HG03378 (cell line): ENCODE results near the gene SURF4.

ENCODE experiments used
- ATAC-seq: cut with Tn5 transposase; IDR thresholded peaks from one replicate; pipeline ENCODE4 v1.9.1; 2021; ENCODE audit warnings: mild to moderate bottlenecking, moderate library complexity; ENCODE audit not compliant: unreplicated experiment

SURF4 gene

GRCh38 chr9:133375116-133375723 lies 640 bp downstream of the SURF4 start:
- no peak for ATAC-seq

- ATAC-seq, result no peak
Observed at GRCh38 chr9:133374612-133375115, 1.2 kb downstream of the SURF4 start.

GRCh38 chr9:133372144-133372543 lies 3.7 kb downstream of the SURF4 start:
- no peak for ATAC-seq

GRCh38 chr9:133371261-133371711 lies 4.6 kb downstream of the SURF4 start:
- ATAC-seq, result no peak

GRCh38 chr9:133370685-133371084 lies 5.2 kb downstream of the SURF4 start:
- no peak for ATAC-seq

- ATAC-seq, result no peak
Observed at GRCh38 chr9:133369933-133370332, 5.9 kb downstream of the SURF4 start.

- ATAC-seq, result no peak
Observed at GRCh38 chr9:133369422-133369821, 6.4 kb downstream of the SURF4 start.

GRCh38 chr9:133368249-133368881 lies 7.5 kb downstream of the SURF4 start:
- ATAC-seq, result no peak

GRCh38 chr9:133367778-133368177 lies 8.1 kb downstream of the SURF4 start:
- ATAC-seq, result no peak

GRCh38 chr9:133367221-133367620 lies 8.6 kb downstream of the SURF4 start:
- no peak for ATAC-seq

- no peak for ATAC-seq
Observed at GRCh38 chr9:133366435-133366834, 9.4 kb downstream of the SURF4 start.

- no peak for ATAC-seq
Observed at GRCh38 chr9:133362359-133363044, 13.4 kb downstream of the SURF4 start.

GRCh38 chr9:133361507-133362092 lies 14.3 kb downstream of the SURF4 start:
- no peak for ATAC-seq

GRCh38 chr9:133360400-133361393 lies 15.2 kb downstream of the SURF4 start:
- ATAC-seq, result no peak

GRCh38 chr9:133359399-133360175 lies 16.3 kb downstream of the SURF4 start:
- no peak for ATAC-seq

- ATAC-seq, result no peak
Observed at GRCh38 chr9:133357656-133358055, 18.2 kb downstream of the SURF4 start.

- ATAC-seq, result no peak
Observed at GRCh38 chr9:133356391-133357091, 19.3 kb downstream of the SURF4 start, which contains the start of the genes SURF1 and SURF2. Gene SURF1 (minus strand): TSS chr9:133356487. CDS start chr9:133356453, 34 bp downstream. Gene SURF2 (plus strand): TSS chr9:133356550. CDS start chr9:133356593, 43 bp downstream.

- ATAC-seq, result no peak
Observed at GRCh38 chr9:133355881-133356357, 19.9 kb downstream of the SURF4 start.

GRCh38 chr9:133354766-133355165 lies 21.1 kb downstream of the SURF4 start:
- ATAC-seq, result no peak
